GM19397 (cell line): Measurements from ENCODE around the gene AGRP.
"Not testable (repeated sequence)": the region's sequence is repeated elsewhere in the genome, so short reads cannot be mapped to it uniquely, and the experiment has no call there.

Experiments
- ATAC-seq: cut with Tn5 transposase; IDR thresholded peaks from one replicate; pipeline ENCODE4 v1.9.1; 2021; ENCODE audit warnings: mild to moderate bottlenecking, moderate library complexity; ENCODE audit not compliant: unreplicated experiment

The AGRP gene

GRCh38 chr16:67504031-67505021, 21.0 kb upstream of the AGRP start:
- ATAC-seq, result peak; percentile 57

DNA sequence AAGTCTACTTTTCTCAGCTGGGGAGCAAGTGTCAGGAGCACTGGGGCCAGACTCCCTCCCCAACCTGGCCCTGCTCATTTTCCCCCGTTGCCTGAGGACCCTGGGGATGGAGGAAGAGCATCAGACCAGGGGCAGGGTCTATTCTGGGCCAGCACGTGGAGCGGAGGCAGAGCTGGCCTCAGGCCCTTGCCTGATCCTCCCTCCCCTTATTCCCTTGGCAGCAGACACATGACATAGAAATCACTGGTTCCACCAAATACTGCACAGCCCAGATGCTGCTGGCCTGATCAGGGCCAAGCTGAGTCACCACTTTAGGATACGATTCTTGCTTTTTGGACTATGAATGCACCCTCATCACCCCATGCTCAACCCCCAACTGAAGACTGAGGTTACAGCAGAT, 15.8 kb upstream of the AGRP start:
- no peak for ATAC-seq

GRCh38 chr16:67490335-67491096, 7.2 kb upstream of the AGRP start:
- no peak for ATAC-seq

DNA sequence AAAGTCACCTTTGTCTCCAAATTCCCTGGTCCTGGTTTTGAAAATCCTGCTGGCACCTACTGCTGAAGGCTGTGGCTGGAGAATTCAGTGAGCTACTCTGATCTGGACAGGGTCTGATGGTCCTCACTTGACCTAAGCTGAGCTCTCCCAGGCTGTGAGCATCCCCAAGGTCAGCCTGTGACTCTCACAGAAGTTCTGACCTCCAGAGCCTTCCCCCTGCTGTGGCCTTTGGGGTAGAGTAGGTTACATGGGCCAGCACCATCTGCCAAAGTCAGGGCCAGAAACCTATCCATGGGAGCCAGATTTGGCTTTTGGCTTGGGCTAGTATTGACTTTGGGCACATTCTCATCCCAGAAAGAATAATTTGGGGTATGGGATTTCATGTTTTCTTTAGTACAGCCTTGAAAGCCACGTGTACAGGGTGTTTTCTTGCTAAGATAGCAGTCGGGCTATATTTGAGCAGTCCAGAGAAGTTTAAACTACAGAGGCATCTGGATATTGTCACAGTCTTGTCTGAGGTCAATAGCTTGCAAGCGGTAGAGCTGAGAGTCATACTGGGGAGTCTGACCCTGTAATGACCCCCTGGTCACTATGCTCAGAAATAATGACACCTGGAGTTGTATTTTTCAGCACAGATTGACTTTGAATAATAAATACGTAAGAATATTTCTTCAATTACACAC, 6.2 kb upstream of the AGRP start:
- no peak for ATAC-seq

GRCh38 chr16:67487561-67487960, 4.2 kb upstream of the AGRP start:
- ATAC-seq, result not testable (repeated sequence)

GRCh38 chr16:67486805-67487204, 3.5 kb upstream of the AGRP start:
- ATAC-seq, result no peak

GRCh38 chr16:67483731-67484525, 581 bp upstream of the AGRP start:
- no peak for ATAC-seq

DNA sequence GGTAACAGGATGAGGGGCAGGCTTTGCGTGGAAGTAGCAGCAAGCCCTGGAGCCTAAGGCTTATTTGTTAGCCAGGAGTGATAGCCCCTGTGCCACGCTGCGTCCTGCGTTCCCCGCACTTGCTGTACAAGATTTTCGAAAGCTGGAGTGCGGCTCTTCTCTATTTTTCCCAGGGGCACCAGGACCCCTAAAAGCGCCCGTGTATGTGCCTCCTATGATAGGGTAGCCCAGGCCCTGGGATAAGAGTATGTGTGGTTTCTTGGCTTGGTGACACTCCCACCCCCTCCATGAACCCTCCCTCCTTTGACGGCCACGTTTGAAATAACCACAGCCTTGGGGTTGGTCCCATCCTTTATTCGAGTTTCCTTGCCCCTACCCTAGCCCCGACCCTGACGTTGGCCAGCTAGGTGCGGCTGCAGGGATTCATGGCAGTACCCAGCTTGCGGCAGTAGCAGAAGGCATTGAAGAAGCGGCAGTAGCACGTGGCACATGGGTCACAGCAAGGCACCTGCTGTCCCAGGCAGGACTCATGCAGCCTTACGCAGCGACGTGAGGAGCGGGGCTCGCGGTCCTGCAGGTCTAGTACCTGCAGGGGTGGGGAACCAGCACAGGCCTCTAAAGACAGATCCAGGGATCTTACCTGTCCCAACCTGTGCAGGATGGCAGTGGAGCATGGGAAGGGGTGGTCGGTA, 968 bp downstream of the AGRP start:
- ATAC-seq, result no peak

DNA sequence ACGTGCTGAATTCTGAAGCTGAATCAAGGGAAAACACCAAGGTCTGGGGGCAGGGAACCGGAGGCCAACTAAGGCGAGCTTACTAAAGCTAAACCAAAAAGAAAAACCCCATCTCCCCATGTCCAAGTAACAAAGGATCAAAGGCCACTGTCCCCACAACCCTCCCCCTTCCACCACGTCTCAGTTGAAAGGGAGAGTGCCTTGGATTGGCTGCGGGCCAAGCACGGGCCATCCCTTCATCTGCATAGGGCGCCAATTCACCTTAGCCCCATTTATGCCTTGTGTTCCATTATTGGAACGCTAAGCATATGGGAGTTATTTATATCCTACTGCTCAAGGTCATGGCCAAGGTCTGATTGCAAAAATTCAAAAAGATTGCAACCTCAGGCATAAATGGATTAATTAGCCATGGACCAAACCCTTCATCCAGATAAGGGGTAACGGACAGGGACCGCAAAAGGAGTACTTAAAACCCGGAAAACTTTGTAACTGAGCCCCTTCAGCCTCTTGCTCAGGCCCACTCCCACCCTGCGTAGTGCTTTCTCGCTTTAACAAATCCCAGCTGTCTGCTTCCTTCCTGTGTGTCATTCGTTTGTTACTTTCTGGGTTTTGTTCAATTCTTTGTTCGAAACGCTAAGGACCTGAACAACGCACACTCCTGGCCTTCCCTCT, 1.6 kb downstream of the AGRP start:
- ATAC-seq, result no peak

- ATAC-seq, result peak; percentile 88
Observed at GRCh38 chr16:67480833-67481560, 2.4 kb downstream of the AGRP start, which contains the start of gene ATP6V0D1. TSS of gene ATP6V0D1 (minus strand) at chr16:67481157. CDS start at chr16:67481086, 71 bp downstream.

GRCh38 chr16:67477960-67478554, 5.3 kb downstream of the AGRP start:
- no peak for ATAC-seq

GRCh38 chr16:67474551-67475455, 8.5 kb downstream of the AGRP start:
- ATAC-seq, result no peak

DNA sequence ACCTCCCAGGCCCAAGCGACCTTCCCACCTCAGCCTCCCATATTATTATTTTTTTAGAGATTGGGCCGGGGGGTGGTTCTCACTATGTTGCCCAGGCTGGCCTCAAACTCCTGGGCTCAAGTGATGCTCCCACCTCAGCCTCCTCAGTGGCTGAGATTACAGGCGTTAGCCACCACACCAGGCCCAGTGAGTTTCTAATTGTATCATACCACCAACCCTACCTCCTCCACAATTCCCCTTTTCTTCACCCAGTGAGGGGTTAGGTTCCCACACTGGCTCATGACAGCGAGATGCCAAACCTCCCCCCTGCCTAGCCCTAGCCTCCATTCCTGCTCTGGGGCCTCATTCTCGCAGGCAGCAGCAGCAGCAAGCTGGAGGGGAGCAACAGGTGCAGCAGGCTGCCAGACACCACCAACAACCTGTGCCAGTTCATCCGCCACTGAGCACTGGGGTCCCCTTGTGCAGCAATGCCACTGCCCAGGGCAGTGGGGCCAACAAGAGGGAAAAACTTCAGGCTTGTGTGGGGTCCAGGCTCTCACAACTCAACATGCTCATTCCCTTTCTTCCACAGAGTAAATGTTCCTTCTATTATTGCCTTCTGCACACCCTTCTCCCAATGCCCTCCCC, 11.5 kb downstream of the AGRP start:
- no peak for ATAC-seq

- no peak for ATAC-seq
Observed at GRCh38 chr16:67470359-67470758, 13.0 kb downstream of the AGRP start.

DNA sequence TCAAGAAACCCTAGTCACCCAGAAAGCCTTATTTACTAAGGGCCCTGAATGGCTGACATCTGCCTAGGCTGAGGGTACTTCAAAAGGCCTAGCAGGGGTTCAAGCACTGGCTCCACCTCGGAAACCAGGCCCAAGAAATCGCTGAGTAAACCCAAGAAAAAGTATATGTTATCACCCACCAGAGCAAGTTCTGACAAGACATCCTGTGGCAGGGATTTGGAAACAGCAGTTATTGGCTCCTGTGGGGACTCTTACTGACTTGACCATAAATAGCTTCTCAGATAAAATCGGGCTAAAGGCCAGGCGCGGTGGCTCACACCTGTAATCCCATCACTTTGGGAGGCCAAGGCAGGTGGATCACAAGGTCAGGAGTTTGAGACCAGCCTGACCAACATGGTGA, 14.6 kb downstream of the AGRP start:
- ATAC-seq, result no peak

DNA sequence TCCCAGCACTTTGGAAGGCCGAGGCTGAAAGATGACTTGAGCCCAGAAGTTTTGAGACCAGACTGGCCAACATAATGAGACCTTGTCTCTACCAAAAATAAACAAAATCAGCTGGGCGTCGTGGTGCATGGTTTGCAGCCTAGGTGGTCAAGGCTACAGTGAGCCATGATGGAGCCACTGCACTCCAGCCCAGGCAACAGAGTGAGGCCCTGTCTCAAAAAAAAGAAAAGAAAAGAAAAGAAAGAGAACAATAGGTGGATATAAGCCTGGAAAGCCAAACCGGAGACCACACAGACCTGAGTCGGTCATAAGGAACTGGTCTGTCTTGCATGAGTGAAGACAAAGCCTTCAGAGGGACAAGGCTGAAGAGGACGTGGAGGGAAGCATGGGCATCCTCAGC, 16.8 kb downstream of the AGRP start:
- ATAC-seq, result no peak

DNA sequence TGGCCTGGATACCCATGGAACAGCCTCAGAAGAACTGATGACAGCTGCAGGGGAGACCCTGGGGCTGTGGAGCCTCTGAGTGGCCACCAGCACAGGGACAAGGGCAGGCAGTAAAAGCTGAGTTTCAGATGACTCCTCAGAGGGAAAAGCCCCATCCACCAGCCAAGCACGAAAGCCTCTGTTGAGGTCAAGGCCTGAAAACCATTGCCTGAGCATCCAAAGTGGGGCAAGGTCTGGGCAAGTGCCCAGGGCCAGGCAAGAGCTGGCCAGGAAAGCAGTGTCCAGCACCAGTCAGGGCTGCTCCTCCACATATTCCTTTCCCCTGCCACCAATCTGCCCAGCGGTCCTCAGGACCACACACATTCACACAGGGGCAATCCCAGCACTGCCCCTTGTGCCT, 18.8 kb downstream of the AGRP start:
- ATAC-seq, result no peak
